HEK293 (cell line): ENCODE measurements around the gene CCDC38.

Experiments
- CTCF ChIA-PET: fragments of 350-600 bp; formaldehyde crosslinking; extraction: SDS; loops from one replicate; lab custom pipeline; 2021; ENCODE audit warnings: antibody characterized with exemption; lab: Yijun Ruan, JAX
- POLR2A ChIA-PET: fragments of 300-600 bp; formaldehyde crosslinking; extraction: SDS; loops from one replicate; lab custom pipeline; 2020; ENCODE audit warnings: antibody characterized with exemption, inconsistent platforms; lab: Yijun Ruan, JAX
- H3K27ac ChIP-seq: fragments of 200-500 bp; sonication (Bioruptor generic); 2 replicates; pipeline ENCODE4 v1.5.1; 2014; ENCODE audit warnings: low read depth, low read length, control low read depth, inconsistent platforms; ENCODE audit errors: extremely low read depth
- H3K36me3 ChIP-seq, 2 experiments: fragments of 200-500 bp in 1 of 2; sonication (Bioruptor generic) in 1 of 2; 1 replicate in 1 of 2; 2 replicates in 1 of 2; pipeline ENCODE4 v1.5.1; 2014 to 2017; ENCODE audit warnings: inconsistent platforms in 2 of 2, low read length in 2 of 2; ENCODE audit not compliant: control insufficient read depth in 2 of 2, insufficient read depth in 1 of 2
- H3K4me1 ChIP-seq: fragments of 200-500 bp; sonication (Bioruptor generic); 2 replicates; pipeline ENCODE4 v1.5.1; 2014; ENCODE audit warnings: mild to moderate bottlenecking, low read length, inconsistent platforms; ENCODE audit not compliant: control insufficient read depth, insufficient read depth
- H3K4me3 ChIP-seq: 2 replicates; pipeline ENCODE4 v1.5.1; 2011; ENCODE audit warnings: low read depth, mild to moderate bottlenecking, control low read depth, low read length, moderate library complexity
- H3K9me3 ChIP-seq: fragments of 200-500 bp; sonication (Bioruptor generic); 2 replicates; pipeline ENCODE4 v1.5.1; 2014; ENCODE audit warnings: low read depth, low read length, inconsistent platforms; ENCODE audit not compliant: control insufficient read depth, insufficient read depth
- GFI1B ChIP-seq: fragments of 450-650 bp; formaldehyde crosslinking; IDR thresholded peaks from 2 replicates; pipeline ENCODE4 v1.5.1; 2016; ENCODE audit warnings: missing biosample characterization, missing genetic modification characterization
- GLI2 ChIP-seq: fragments of 450-650 bp; formaldehyde crosslinking; IDR thresholded peaks from 2 replicates; pipeline ENCODE4; 2017; ENCODE audit warnings: missing biosample characterization, missing genetic modification characterization, low read depth, borderline replicate concordance
- KLF10 ChIP-seq: fragments of 450-650 bp; IDR thresholded peaks from 2 replicates; pipeline ENCODE4 v1.5.1; 2018; ENCODE audit warnings: missing biosample characterization, mild to moderate bottlenecking, missing genetic modification characterization
- KLF8 ChIP-seq: fragments of 450-650 bp; formaldehyde crosslinking; IDR thresholded peaks from 2 replicates; pipeline ENCODE4 v1.5.1; 2016; ENCODE audit warnings: missing biosample characterization, missing genetic modification characterization
- OSR2 ChIP-seq: fragments of 450-650 bp; formaldehyde crosslinking; IDR thresholded peaks from 2 replicates; pipeline ENCODE4 v1.5.1; 2016; ENCODE audit warnings: missing biosample characterization, missing genetic modification characterization
- PATZ1 ChIP-seq: fragments of 450-650 bp; formaldehyde crosslinking; IDR thresholded peaks from 2 replicates; pipeline ENCODE4 v1.5.1; 2016; ENCODE audit warnings: missing biosample characterization, missing genetic modification characterization
- SP3 ChIP-seq: fragments of 450-650 bp; formaldehyde crosslinking; IDR thresholded peaks from 2 replicates; pipeline ENCODE4 v1.5.1; 2016; ENCODE audit warnings: missing biosample characterization, missing genetic modification characterization
- ZBTB20 ChIP-seq: fragments of 450-650 bp; formaldehyde crosslinking; IDR thresholded peaks from 2 replicates; pipeline ENCODE4 v1.5.1; 2016; ENCODE audit warnings: missing biosample characterization, missing genetic modification characterization
- ZBTB26 ChIP-seq: fragments of 450-650 bp; formaldehyde crosslinking; optimal IDR thresholded peaks from 2 replicates; pipeline ENCODE3; 2016; ENCODE audit warnings: missing biosample characterization, mild to moderate bottlenecking, missing genetic modification characterization
- ZNF121 ChIP-seq: fragments of 450-650 bp; formaldehyde crosslinking; IDR thresholded peaks from 2 replicates; pipeline ENCODE4 v1.5.1; 2016; ENCODE audit warnings: missing biosample characterization, missing genetic modification characterization
- ZNF2 ChIP-seq: fragments of 450-650 bp; formaldehyde crosslinking; IDR thresholded peaks from 2 replicates; pipeline ENCODE4 v1.5.1; 2016; ENCODE audit warnings: missing biosample characterization, missing genetic modification characterization
- ZNF266 ChIP-seq: fragments of 450-650 bp; formaldehyde crosslinking; IDR thresholded peaks from 2 replicates; pipeline ENCODE4 v1.5.1; 2016; ENCODE audit warnings: missing biosample characterization, missing genetic modification characterization, low read depth
- ZNF366 ChIP-seq: fragments of 450-650 bp; formaldehyde crosslinking; conservative IDR thresholded peaks from 2 replicates; pipeline ENCODE4 v1.5.1; 2016; ENCODE audit warnings: missing biosample characterization, missing genetic modification characterization
- ZNF501 ChIP-seq: fragments of 450-650 bp; formaldehyde crosslinking; IDR thresholded peaks from 2 replicates; pipeline ENCODE4 v1.5.1; 2016; ENCODE audit warnings: missing biosample characterization, missing genetic modification characterization
- ZNF518A ChIP-seq: fragments of 450-650 bp; formaldehyde crosslinking; conservative IDR thresholded peaks from 2 replicates; pipeline ENCODE4 v1.5.1; 2016; ENCODE audit warnings: low read depth, missing biosample characterization, missing genetic modification characterization
- ZNF548 ChIP-seq: fragments of 450-650 bp; formaldehyde crosslinking; IDR thresholded peaks from 2 replicates; pipeline ENCODE4 v1.5.1; 2016; ENCODE audit warnings: missing biosample characterization, missing genetic modification characterization
- ZNF654 ChIP-seq: fragments of 450-650 bp; formaldehyde crosslinking; IDR thresholded peaks from 2 replicates; pipeline ENCODE4 v1.5.1; 2016; ENCODE audit warnings: low read depth, missing biosample characterization, missing genetic modification characterization
- ZNF776 ChIP-seq: fragments of 450-650 bp; formaldehyde crosslinking; IDR thresholded peaks from 2 replicates; pipeline ENCODE4 v1.5.0; 2017; ENCODE audit warnings: missing biosample characterization, missing genetic modification characterization, borderline replicate concordance
- ZNF785 ChIP-seq: fragments of 450-650 bp; formaldehyde crosslinking; IDR thresholded peaks from 2 replicates; pipeline ENCODE4 v1.5.1; 2016; ENCODE audit warnings: missing biosample characterization, missing genetic modification characterization
- ZNF791 ChIP-seq: fragments of 450-650 bp; formaldehyde crosslinking; IDR thresholded peaks from 2 replicates; pipeline ENCODE4 v1.5.1; 2016; ENCODE audit warnings: missing biosample characterization, missing genetic modification characterization
- ZSCAN30 ChIP-seq: fragments of 450-650 bp; IDR thresholded peaks from 2 replicates; pipeline ENCODE4 v1.5.1; 2018; ENCODE audit warnings: missing biosample characterization, mild to moderate bottlenecking, missing genetic modification characterization, moderate library complexity
- ZXDB ChIP-seq: fragments of 450-650 bp; formaldehyde crosslinking; IDR thresholded peaks from 2 replicates; pipeline ENCODE4 v1.5.1; 2016; ENCODE audit warnings: missing biosample characterization, missing genetic modification characterization
- TF ChIP-seq, protein P1 (sequence below): fragments of 450-650 bp; formaldehyde crosslinking; IDR thresholded peaks from 2 replicates; pipeline ENCODE4 v1.5.1; 2016; ENCODE audit warnings: missing biosample characterization, missing genetic modification characterization
- TF ChIP-seq, protein P2 (sequence below): fragments of 450-650 bp; formaldehyde crosslinking; IDR thresholded peaks from 2 replicates; pipeline ENCODE4 v1.5.1; 2016; ENCODE audit warnings: missing biosample characterization, missing genetic modification characterization

Gene CCDC38

DNA sequence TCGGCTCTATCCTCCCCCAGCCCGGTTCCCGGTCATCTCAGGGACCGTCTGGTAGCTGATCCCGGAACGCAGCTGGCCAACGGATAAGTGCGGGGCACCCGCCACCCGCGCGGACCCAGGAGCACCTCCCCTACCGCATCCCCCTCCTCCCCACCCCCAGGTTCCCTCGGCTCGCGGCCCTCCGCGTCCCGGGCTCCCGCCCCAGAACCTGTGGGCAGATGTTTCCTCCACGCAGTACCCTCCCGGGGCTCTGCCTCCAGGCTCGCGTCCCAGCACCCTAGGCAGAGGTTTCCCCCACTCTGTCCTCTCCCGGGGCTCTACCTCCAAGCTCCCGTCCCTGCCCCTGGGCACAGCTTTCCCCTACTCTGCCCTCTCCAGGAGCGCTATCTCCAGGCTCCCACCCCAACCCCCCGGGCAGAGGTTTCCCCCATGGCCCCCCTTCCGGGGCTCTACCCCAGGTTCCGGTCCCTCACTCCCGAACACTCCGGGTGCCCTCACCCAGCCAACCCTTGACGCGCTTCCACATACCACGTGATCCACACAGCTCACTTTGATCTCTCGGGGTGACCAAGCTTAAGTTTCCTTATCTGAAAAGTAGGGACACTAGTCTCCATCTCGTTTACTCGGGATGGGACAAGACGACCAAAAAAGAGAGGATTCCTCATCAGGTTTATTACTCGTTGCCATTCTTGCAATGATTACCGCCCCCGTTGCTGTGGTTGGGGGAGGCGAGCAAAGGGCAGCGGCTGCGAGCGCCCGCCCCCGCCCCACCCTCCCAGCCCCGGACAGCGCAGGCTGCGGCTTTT is at the start of gene CCDC38 (continued):
- TF ChIP-seq ZNF366 (tag by site-specific recombination), result peak; percentile 64
- TF ChIP-seq, protein P1, sequence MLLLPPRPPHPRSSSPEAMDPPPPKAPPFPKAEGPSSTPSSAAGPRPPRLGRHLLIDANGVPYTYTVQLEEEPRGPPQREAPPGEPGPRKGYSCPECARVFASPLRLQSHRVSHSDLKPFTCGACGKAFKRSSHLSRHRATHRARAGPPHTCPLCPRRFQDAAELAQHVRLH (tag by site-specific recombination), result peak; percentile 86
- peak; percentile 37; the same call in 1 of the 2 replicates for TF ChIP-seq KLF10 (tag by site-specific recombination)
- TF ChIP-seq ZNF654 (tag by site-specific recombination), result no peak
- peak; percentile 33; the same call in 1 of the 2 replicates for TF ChIP-seq ZNF518A
- TF ChIP-seq ZSCAN30 (tag by site-specific recombination), result peak; percentile 44; the same call in 1 of the 2 replicates
- TF ChIP-seq ZNF266 (tag by site-specific recombination), result no peak
- 0 out of 2 replicates have a peak, but pooled peaks have one; percentile 28 for TF ChIP-seq ZNF121 (tag by site-specific recombination)
- peak; percentile 47; the same call in 1 of the 2 replicates for TF ChIP-seq KLF8 (tag by site-specific recombination)
- peak; percentile 99 for TF ChIP-seq ZBTB20 (tag by site-specific recombination)
- peak; percentile 97 for TF ChIP-seq PATZ1 (tag by site-specific recombination)
- peak; percentile 74 for TF ChIP-seq ZXDB (tag by site-specific recombination)
- TF ChIP-seq ZNF791 (tag by site-specific recombination), result no peak
- TF ChIP-seq, protein P2, sequence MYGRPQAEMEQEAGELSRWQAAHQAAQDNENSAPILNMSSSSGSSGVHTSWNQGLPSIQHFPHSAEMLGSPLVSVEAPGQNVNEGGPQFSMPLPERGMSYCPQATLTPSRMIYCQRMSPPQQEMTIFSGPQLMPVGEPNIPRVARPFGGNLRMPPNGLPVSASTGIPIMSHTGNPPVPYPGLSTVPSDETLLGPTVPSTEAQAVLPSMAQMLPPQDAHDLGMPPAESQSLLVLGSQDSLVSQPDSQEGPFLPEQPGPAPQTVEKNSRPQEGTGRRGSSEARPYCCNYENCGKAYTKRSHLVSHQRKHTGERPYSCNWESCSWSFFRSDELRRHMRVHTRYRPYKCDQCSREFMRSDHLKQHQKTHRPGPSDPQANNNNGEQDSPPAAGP (tag by site-specific recombination), result peak; percentile 22; the same call in 1 of the 2 replicates
- peak; percentile 66 for TF ChIP-seq ZBTB26 (tag by site-specific recombination)

DNA sequence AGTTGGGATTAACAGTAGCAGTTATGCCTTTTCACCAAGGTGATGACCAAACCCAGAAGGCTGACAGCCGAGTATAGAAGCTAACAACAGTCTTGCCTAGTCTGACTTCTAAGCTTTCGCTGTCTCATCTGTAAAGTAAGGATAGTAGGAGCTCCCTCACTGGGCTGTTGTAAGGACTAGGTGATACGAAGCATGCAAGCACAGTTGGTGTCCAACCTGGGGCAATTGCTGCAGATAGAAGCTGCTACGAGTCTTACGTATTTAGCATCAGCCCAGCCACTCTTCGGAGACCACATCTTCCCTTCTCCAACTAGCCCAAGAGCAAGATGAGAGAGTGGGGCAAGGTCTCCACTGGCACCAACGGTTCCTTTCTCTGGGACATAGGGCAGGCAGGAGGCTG is 47.7 kb upstream of the CCDC38 start:
- no peaks in the 10 kb centered on the region for H3K9me3 ChIP-seq
- no peak overlapping the region for H3K4me3 ChIP-seq
- no peaks in the 10 kb centered on the region for H3K4me1 ChIP-seq
- CTCF ChIA-PET, result interaction anchor here (0.5 to 4.5 kb wide), 5 partner anchors 8 to 222 kb away, joined by 3 to 22 read pairs (median 3); no protein-coding TSS in a partner anchor
- H3K36me3 ChIP-seq, result no peaks in the 10 kb centered on the region
- POLR2A ChIA-PET, result no interaction called here
- no peak overlapping the region for H3K27ac ChIP-seq
- no peak for TF ChIP-seq ZNF785
- no peak for TF ChIP-seq ZNF501 (tag by site-specific recombination)
- no peak for TF ChIP-seq PATZ1 (tag by site-specific recombination)
- no peak for TF ChIP-seq ZNF776 (tag by site-specific recombination)
- no peak for TF ChIP-seq SP3 (tag by site-specific recombination)
- TF ChIP-seq, protein P1 (tag by site-specific recombination), result no peak
- TF ChIP-seq GFI1B (tag by site-specific recombination), result no peak
- TF ChIP-seq OSR2 (tag by site-specific recombination), result no peak
- TF ChIP-seq GLI2, result no peak
- no peak for TF ChIP-seq ZNF2 (tag by site-specific recombination)
- no peak for TF ChIP-seq ZNF548 (tag by site-specific recombination)
